ENCODE measurements around the gene RPS21.
"Not testable (repeated sequence)": the region's sequence is repeated elsewhere in the genome, so short reads cannot be mapped to it uniquely, and the experiment has no call there.

RPS21 gene

GRCh38 chr20:62371588-62372041 lies 15.3 kb upstream of the RPS21 start:
- TF ChIP-seq CTCF (IDR thresholded peaks at IDR 0.05; ENCODE audit: control extremely low read depth, extremely low read depth, low read depth, missing control alignments) = no peak
- DNase-seq (ENCODE audit: extremely low spot score) = no peak
- CTCF ChIA-PET = interaction anchor here (1.4 to 2.7 kb wide), 2 partner anchors 11 kb away, joined by 7 to 12 read pairs; no protein-coding TSS in a partner anchor
- POLR2A ChIA-PET = no interaction called here

- POLR2A ChIA-PET = no interaction called here
- no peak for DNase-seq (ENCODE audit: extremely low spot score)
- TF ChIP-seq CTCF (IDR thresholded peaks at IDR 0.05; ENCODE audit: control extremely low read depth, extremely low read depth, low read depth, missing control alignments) = no peak
- CTCF ChIA-PET = interaction anchor here (0.5 to 2.7 kb wide), 2 partner anchors 10 to 32 kb away, joined by 3 to 12 read pairs; no protein-coding TSS in a partner anchor
Observed at GRCh38 chr20:62372042-62372993, 14.6 kb upstream of the RPS21 start.

- CTCF ChIA-PET = interaction anchor here (2.7 kb wide), 1 partner anchor 9 kb away, joined by 12 read pairs; no protein-coding TSS in a partner anchor
- POLR2A ChIA-PET; DNase-seq (ENCODE audit: extremely low spot score): not testable (repeated sequence)
Observed at GRCh38 chr20:62373631-62374179, 13.2 kb upstream of the RPS21 start.

GRCh38 chr20:62374331-62375152 lies 12.4 kb upstream of the RPS21 start:
- no peak for TF ChIP-seq CTCF (IDR thresholded peaks at IDR 0.05; ENCODE audit: control extremely low read depth, extremely low read depth, low read depth, missing control alignments)
- ChIA-PET CTCF (interaction anchor here (2.7 kb wide), 1 partner anchor 8 kb away, joined by 12 read pairs; no protein-coding TSS in a partner anchor), POLR2A (no interaction called here)
- DNase-seq (ENCODE audit: extremely low spot score) = no peak

- ChIA-PET CTCF (no interaction called here), POLR2A (no interaction called here)
- no peak for TF ChIP-seq CTCF (IDR thresholded peaks at IDR 0.05; ENCODE audit: control extremely low read depth, extremely low read depth, low read depth, missing control alignments)
- DNase-seq (ENCODE audit: extremely low spot score) = no peak
Observed at GRCh38 chr20:62376112-62377063, 10.5 kb upstream of the RPS21 start.

GRCh38 chr20:62377064-62377461 lies 9.8 kb upstream of the RPS21 start:
- POLR2A ChIA-PET = no interaction called here

More at GRCh38 chr20:62377064-62377461, 9.8 kb upstream of the RPS21 start:
- DNase-seq (ENCODE audit: extremely low spot score) = no peak
- TF ChIP-seq CTCF (IDR thresholded peaks at IDR 0.05; ENCODE audit: control extremely low read depth, extremely low read depth, low read depth, missing control alignments) = no peak
- CTCF ChIA-PET = no interaction called here
